Suprapubic skin (tissue), 3 donors: ENCODE measurements around the gene CHD2.

Source experiments
- CTCF ChIP-seq, 2 donors: fragments of 200-600 bp in 1 of 2; fragments of 450-650 bp in 1 of 2; sonication (generic) in 1 of 2; IDR thresholded peaks; one replicate each; pipeline ENCODE4 v1.5.1; 2016 to 2019; ENCODE audit warnings: antibody characterized with exemption in 2 of 2, mild to moderate bottlenecking in 1 of 2, moderate library complexity in 1 of 2
- POLR2A ChIP-seq, 2 donors: fragments of 450-650 bp; IDR thresholded peaks; one replicate each; pipeline ENCODE4 v1.6.1; 2017; ENCODE audit warnings: antibody characterized with exemption in 2 of 2, mild to moderate bottlenecking in 2 of 2, moderate library complexity in 2 of 2

GRCh38 chr15:92889390-92890107, 10.6 kb upstream of the CHD2 start:
- TF ChIP-seq CTCF (IDR thresholded peaks at IDR 0.05), result no peak
- TF ChIP-seq POLR2A (IDR thresholded peaks at IDR 0.05), result no peak
